B cell (primary cell): Measurements from ENCODE around the gene NEK11.

ENCODE experiments used
- EZH2 ChIP-seq: IDR thresholded peaks from 2 replicates; pipeline ENCODE4 v1.6.1; 2012; ENCODE audit warnings: borderline replicate concordance, low read depth, mild to moderate bottlenecking, moderate library complexity, low read length; ENCODE audit not compliant: insufficient read depth, poor library complexity, severe bottlenecking
- TF ChIP-seq, protein P1 (sequence below): fragments of 200-600 bp; IDR thresholded peaks from one replicate; pipeline ENCODE4 v1.8.0; 2022; ENCODE audit warnings: antibody characterized with exemption, mild to moderate bottlenecking

DNA sequence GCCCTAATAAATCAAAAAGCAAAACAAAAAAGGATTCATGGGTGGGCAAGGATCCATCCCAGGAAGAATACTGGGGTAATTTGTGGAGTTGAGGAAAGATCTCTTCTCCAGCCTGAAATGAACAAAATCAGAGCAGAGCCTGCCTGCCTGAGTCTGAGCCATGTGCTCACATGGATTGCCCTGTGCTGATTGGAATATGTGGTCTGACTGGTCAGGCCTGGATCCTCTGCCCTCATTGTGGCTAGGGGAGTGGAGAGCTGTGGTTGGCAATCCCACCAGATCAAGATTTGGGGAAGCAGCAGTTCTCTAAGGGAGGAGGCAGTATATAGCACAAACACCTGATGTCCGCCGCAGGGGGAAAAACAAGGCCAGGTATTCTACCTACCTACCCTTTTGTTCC lies 348.1 kb downstream of the NEK11 start:
- TF ChIP-seq, protein P1, sequence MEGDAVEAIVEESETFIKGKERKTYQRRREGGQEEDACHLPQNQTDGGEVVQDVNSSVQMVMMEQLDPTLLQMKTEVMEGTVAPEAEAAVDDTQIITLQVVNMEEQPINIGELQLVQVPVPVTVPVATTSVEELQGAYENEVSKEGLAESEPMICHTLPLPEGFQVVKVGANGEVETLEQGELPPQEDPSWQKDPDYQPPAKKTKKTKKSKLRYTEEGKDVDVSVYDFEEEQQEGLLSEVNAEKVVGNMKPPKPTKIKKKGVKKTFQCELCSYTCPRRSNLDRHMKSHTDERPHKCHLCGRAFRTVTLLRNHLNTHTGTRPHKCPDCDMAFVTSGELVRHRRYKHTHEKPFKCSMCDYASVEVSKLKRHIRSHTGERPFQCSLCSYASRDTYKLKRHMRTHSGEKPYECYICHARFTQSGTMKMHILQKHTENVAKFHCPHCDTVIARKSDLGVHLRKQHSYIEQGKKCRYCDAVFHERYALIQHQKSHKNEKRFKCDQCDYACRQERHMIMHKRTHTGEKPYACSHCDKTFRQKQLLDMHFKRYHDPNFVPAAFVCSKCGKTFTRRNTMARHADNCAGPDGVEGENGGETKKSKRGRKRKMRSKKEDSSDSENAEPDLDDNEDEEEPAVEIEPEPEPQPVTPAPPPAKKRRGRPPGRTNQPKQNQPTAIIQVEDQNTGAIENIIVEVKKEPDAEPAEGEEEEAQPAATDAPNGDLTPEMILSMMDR, result no peak
- no peak for TF ChIP-seq EZH2
